ENCODE measurements around the gene RPL34. TPM values are rescaled to one million over a fixed set of nuclear protein-coding genes. Genes with fewer than 3 reads are reported as not detected.

Gene RPL34
- total and polyA plus RNA-seq, 7 donors: 926 to 8,352 (median 1,691) TPM

- Histone ChIP-seq H3K4me1 (no peaks in the 10 kb centered on the region), H3K36me3 (peaks cover 0 to 5% (median 0%) of the 10 kb centered on the region in 4 donors), H3K27ac (no peak overlapping the region), H3K4me3 (no peak overlapping the region), H3K27me3 (no peaks in the 10 kb centered on the region), H3K9me3 (no peaks in the 10 kb centered on the region)
- DNase-seq: no peak
- 73 to 87% methylated on average over 4 of the region's 4 CpGs for WGBS, 2 donors
- intact Hi-C loops (cut with DNase I): no loop called here
- TF ChIP-seq EP300 (IDR thresholded peaks at IDR 0.05): no peak
- TF ChIP-seq POLR2AphosphoS5 (IDR thresholded peaks at IDR 0.05): no peak
- no peak for TF ChIP-seq POLR2A (IDR thresholded peaks at IDR 0.05)
- no peak for TF ChIP-seq CTCF (IDR thresholded peaks at IDR 0.05)
Observed at GRCh38 chr4:108674356-108674977, 54.1 kb downstream of the RPL34 start.

Small RNAs within 50 kb of the gene (small RNA-seq; reads per million reads assigned to genes)
- gene RNU6-431P: 0 reads per million in 3 donors

Other genes starting within 250 kb of the RPL34 start
- gene OSTC, start 30.0 kb downstream of the RPL34 start, total RNA-seq: 10 to 100 TPM; 52.6 to 80.4 (median 75.4) TPM
- gene OSTC, start 30.0 kb downstream of the RPL34 start, polyA plus RNA-seq: 100 to 1,000 TPM in 1 of 3 donors, 10 to 100 TPM in 2; 79.8 to 142 (median 85.9) TPM
- gene ETNPPL, start 142.5 kb downstream of the RPL34 start, total RNA-seq: under 1 TPM in 1 of 4 donors, not detected in 3; 0.36 TPM
- not detected for gene ETNPPL, start 142.5 kb downstream of the RPL34 start, polyA plus RNA-seq

Measured in sigmoid colon (tissue), 7 donors.